T-helper 17 cell (primary cell): ENCODE data around the gene CFAP99. TPM values are rescaled to one million over a fixed set of nuclear protein-coding genes. Genes with fewer than 3 reads are reported as not detected.
A peak's percentile ranks its signal among the peaks of the same experiment; 100 is the strongest.

ENCODE experiments used
- ATAC-seq: fragments of 150-1000 bp; cut with Tn5 transposase; 2 replicates; pipeline ENCODE4 v1.10.0; 2021; ENCODE audit warnings: mild to moderate bottlenecking, moderate library complexity
- DNase-seq, 3 donors: peaks; one replicate each; pipeline versions ENCODE4 v3.0.0 to v3.0.0-alpha.2; 2020 to 2021
- H3K9me3 ChIP-seq: one replicate; pipeline ENCODE4 v1.7.0; 2013; ENCODE audit warnings: low read length, mild to moderate bottlenecking; ENCODE audit not compliant: control insufficient read depth, poor library complexity, severe bottlenecking
- H3K27ac Mint-ChIP-seq: one replicate; pipeline ENCODE4 v1.8.0; 2022; ENCODE audit warnings: mild to moderate bottlenecking, moderate library complexity, mixed read lengths
- H3K27me3 Mint-ChIP-seq: one replicate; pipeline ENCODE4 v1.8.0; 2022; ENCODE audit warnings: mixed read lengths
- H3K36me3 Mint-ChIP-seq: one replicate; pipeline ENCODE4 v1.8.0; 2022; ENCODE audit warnings: low read depth, mixed read lengths
- H3K4me1 Mint-ChIP-seq: one replicate; pipeline ENCODE4 v1.8.0; 2022; ENCODE audit warnings: mild to moderate bottlenecking, mixed read lengths
- H3K4me3 Mint-ChIP-seq: one replicate; pipeline ENCODE4 v1.8.0; 2022; ENCODE audit warnings: mild to moderate bottlenecking, moderate library complexity, mixed read lengths
- total RNA-seq, 4 donors: library from RNA in 2 of 4; stranded (reverse) in 2 of 4; gene quantifications; one replicate each; pipeline ENCODE4 v1.2.3 and lab custom pipeline; 2022 to 2026

Gene CFAP99
- total RNA-seq, 2 donors from 2014 or later: 0.32 to 0.63 TPM

DNA sequence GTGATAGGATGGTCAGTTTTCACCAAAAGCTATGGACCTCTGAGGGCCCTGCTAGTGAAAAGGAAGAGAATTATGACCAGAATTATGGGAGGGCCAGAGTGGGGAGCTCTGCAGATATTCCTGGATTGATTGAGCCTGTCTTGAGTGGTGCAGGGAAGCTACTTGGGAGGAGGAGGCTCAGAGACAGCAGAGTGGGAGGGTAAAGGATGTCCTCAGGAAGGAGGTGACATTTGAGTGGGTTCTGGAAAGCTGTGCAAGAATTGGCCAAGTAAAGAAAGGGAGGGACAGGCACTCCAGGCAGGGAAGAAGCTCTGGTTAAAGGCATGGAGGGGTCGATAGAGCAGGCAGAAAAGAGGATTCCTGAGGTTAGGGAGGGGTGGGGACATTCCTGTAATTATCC lies 74.2 kb downstream of the CFAP99 start:
- H3K4me3 Mint-ChIP-seq: peak overlapping the region; percentile 58
- DNase-seq (no peak), ATAC-seq (no peak)
- no peaks in the 10 kb centered on the region for H3K27me3 Mint-ChIP-seq
- H3K27ac Mint-ChIP-seq: no peak overlapping the region
- H3K36me3 Mint-ChIP-seq: no peaks in the 10 kb centered on the region
- no peaks in the 10 kb centered on the region for H3K9me3 ChIP-seq
- peaks cover 10% of the 10 kb centered on the region for H3K4me1 Mint-ChIP-seq

DNA sequence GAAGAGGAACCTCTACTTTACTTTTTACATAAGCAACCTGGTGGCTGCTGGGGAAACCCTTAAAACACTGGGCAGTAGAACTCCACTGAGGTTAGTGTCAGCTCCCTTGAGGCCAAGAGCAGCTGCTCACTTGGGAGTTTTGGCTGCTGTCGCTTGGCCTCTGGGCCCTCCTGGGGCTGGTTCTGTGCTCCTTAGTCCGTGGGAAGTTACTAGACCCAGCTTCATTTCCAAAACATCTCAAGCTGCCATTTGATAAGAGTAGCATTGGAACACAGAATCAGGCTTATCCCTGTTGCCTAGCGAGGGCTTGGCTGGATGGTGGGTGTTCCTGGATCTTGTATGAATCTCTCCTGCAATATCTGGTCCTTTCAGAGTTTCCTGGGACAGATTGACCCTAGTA lies 76.2 kb downstream of the CFAP99 start:
- H3K36me3 Mint-ChIP-seq: no peaks in the 10 kb centered on the region
- peak overlapping the region; percentile 54 for H3K27ac Mint-ChIP-seq
- DNase-seq (no peak), ATAC-seq (no peak)
- no peaks in the 10 kb centered on the region for H3K27me3 Mint-ChIP-seq
- H3K4me1 Mint-ChIP-seq: peaks cover 5% of the 10 kb centered on the region
- H3K4me3 Mint-ChIP-seq: no peak overlapping the region
- no peaks in the 10 kb centered on the region for H3K9me3 ChIP-seq

DNA sequence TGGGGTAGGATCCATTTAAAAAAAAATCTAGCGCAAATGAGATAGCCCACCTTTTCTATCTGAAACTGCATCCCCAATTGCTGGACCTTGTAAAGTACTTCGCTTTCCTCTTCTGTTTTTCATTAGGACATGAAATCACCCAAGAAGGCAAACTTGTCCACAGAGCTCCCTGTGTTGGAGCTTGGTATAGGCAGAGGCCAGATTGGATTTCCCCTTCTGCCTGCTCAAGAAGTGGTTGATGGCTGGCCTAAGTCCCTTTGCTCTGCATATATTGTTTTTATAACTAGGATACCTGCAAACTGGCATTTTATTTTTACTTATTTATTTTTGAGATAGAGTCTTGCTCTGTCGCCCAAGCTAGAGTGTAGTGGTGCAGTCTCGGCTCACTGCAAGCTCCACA lies 78.6 kb downstream of the CFAP99 start:
- ATAC-seq: no peak
- peaks cover 4% of the 10 kb centered on the region for H3K36me3 Mint-ChIP-seq
- H3K27me3 Mint-ChIP-seq: no peaks in the 10 kb centered on the region

DNA sequence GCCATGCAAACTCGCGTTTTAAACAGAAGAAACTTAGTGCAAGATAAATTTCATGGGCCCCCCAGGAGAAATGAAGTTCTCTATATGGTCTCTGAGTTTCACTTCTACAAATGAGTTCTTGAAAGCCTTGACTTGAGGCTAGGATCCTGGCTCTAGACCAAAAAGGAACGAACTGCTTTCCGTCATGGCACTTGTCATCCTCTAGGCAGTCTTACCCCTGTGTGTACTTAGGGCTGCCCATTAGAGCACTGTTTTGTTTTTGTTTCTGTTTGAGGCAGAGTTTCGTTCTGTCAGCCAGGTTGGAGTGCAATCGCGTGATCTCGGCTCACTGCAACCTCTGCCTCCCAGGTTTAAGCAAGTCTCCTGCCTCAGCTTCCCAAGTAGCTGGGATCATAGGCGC lies 79.2 kb downstream of the CFAP99 start:
- ATAC-seq (peak; percentile 53), DNase-seq (no peak)
- Mint-ChIP-seq H3K36me3 (peaks cover 4% of the 10 kb centered on the region), H3K4me3 (no peak overlapping the region), H3K27ac (no peak overlapping the region), H3K4me1 (peaks cover 7% of the 10 kb centered on the region), H3K27me3 (no peaks in the 10 kb centered on the region)
- no peaks in the 10 kb centered on the region for H3K9me3 ChIP-seq

More for the DNA sequence above, 78.6 kb downstream of the CFAP99 start:
- H3K9me3 ChIP-seq: no peaks in the 10 kb centered on the region
- Mint-ChIP-seq H3K27ac (peak overlapping the region; percentile 21), H3K4me3 (no peak overlapping the region), H3K4me1 (peaks cover 8% of the 10 kb centered on the region)
- DNase-seq: no peak

DNA sequence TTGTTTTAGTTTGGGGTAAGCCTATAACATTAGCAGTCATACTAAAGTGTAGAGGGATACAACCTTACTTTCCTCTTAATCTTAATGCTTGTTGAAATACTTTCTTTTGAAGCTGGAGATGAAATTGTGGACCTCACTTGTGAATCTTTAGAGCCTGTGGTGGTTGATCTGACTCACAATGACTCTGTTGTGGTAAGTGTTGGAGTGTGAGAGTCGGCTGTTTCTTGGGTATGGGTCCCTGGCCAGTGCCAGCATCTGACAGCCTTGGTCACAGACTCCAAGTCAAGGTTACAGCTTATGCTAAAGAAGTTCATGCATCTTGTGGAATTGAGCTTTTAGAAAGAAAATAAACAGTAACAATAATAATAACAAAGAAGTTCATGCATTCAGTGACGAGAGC lies 81.8 kb downstream of the CFAP99 start:
- Mint-ChIP-seq H3K27me3 (no peaks in the 10 kb centered on the region), H3K36me3 (peaks cover 4% of the 10 kb centered on the region), H3K27ac (peak overlapping the region; percentile 27), H3K4me3 (no peak overlapping the region), H3K4me1 (peaks cover 6% of the 10 kb centered on the region)
- ATAC-seq: no peak
- H3K9me3 ChIP-seq: no peaks in the 10 kb centered on the region
- DNase-seq: no peak

DNA sequence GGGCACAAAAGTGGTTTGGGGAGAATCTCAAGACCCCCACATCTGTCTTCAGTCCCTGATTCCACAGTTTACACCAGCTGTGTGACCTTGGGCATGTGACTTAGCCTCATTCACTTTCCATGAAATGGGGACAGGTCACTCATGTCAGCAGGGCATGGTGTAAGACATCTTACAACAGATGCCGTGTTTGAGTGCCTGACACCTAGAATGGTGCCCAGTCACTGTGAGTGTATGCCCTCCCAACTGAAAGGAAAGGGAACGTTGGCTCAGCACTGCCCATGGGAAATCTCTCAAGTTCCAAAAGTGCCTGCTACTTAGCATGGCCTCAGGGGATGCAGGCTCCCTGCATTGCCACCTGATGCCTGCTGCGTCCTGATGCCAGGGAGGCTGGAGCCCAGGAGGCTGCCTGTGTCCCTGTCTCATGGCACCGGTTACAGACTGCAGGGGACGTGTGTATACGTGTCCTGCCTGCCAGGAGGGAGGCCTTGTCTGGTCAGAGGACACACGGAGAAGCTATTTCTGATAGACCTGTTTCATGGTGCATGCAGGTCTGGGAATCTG lies 82.4 kb downstream of the CFAP99 start:
- no peak overlapping the region for H3K4me3 Mint-ChIP-seq
- DNase-seq: no peak
- no peaks in the 10 kb centered on the region for H3K27me3 Mint-ChIP-seq
- no peaks in the 10 kb centered on the region for H3K9me3 ChIP-seq
- H3K4me1 Mint-ChIP-seq: peaks cover 6% of the 10 kb centered on the region
- no peak for ATAC-seq
- peaks cover 4% of the 10 kb centered on the region for H3K36me3 Mint-ChIP-seq
- peak overlapping the region; percentile 9 for H3K27ac Mint-ChIP-seq

DNA sequence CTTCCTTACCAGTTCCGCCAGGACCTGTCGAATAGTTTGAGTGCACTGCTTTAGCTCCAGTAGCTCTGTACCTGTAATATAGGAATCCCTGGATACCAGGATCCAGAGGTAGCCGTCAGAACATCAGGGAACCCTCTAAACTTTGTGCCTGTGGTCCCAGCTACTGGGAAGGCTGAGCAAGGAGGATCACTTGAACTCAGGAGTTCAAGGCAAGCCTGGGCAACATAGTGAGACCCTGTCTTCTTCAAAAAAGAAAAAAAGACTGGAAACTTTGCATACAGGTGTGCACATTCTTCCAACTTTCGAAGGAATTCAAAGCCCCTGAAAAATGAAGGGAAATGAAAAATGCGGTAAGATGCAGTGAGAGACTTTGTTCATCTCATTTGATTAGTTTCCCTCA lies 85.1 kb downstream of the CFAP99 start:
- H3K9me3 ChIP-seq: no peaks in the 10 kb centered on the region
- no peak for ATAC-seq
- no peaks in the 10 kb centered on the region for H3K27me3 Mint-ChIP-seq

DNA sequence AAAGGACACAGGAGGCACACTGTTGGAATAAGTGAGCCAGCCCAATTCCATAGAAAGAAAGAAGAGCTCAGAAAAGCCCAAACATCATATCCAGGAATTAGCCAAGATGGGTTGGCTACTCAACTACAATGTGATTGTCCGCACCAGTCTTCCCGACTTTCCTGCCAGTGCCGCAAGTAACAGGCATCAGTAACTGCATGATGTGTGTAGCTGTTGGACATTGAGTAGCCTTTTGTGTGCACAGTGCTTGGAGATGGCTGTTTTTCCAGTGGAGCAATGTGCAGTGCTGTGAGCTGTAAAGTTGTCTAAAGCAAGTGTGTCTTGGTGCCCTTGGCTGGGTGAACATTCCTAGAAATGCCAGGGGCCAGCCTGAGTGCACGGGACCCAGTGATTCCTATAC lies 88.5 kb downstream of the CFAP99 start:
- H3K27ac Mint-ChIP-seq: peak overlapping the region; percentile 78
- DNase-seq (no peak), ATAC-seq (no peak)
- peak overlapping the region; percentile 28 for H3K4me3 Mint-ChIP-seq
- H3K9me3 ChIP-seq: no peaks in the 10 kb centered on the region
- no peaks in the 10 kb centered on the region for H3K27me3 Mint-ChIP-seq
- H3K4me1 Mint-ChIP-seq: peaks cover 14% of the 10 kb centered on the region
- peaks cover 2% of the 10 kb centered on the region for H3K36me3 Mint-ChIP-seq

More for the DNA sequence above, 85.1 kb downstream of the CFAP99 start:
- H3K4me1 Mint-ChIP-seq: peaks cover 11% of the 10 kb centered on the region
- no peak overlapping the region for H3K4me3 Mint-ChIP-seq
- H3K36me3 Mint-ChIP-seq: peaks cover 4% of the 10 kb centered on the region
- DNase-seq: no peak
- peak overlapping the region; percentile 14 for H3K27ac Mint-ChIP-seq

DNA sequence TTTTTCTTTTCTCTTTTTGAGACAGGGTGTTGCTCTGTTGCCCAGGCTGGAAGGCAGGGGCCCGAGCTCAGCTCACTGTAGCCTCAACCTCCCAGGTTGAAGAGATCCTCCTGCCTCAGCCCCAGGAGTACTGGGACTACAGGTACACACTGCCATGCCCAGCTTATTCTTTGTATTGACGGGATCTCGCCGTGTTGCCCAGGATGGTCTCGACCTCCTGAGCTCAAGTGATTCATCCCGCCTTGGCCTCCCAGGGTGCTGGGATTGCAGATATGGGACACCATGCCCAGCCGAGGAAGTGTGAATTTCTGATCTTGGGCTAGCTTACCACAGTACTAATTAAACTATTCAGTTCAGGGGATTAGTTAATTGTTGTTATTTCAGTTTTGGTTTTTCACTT lies 89.1 kb downstream of the CFAP99 start:
- Mint-ChIP-seq H3K27me3 (no peaks in the 10 kb centered on the region), H3K4me3 (no peak overlapping the region), H3K4me1 (peaks cover 14% of the 10 kb centered on the region), H3K27ac (no peak overlapping the region), H3K36me3 (peaks cover 2% of the 10 kb centered on the region)
- ATAC-seq (no peak), DNase-seq (no peak)
- no peaks in the 10 kb centered on the region for H3K9me3 ChIP-seq

DNA sequence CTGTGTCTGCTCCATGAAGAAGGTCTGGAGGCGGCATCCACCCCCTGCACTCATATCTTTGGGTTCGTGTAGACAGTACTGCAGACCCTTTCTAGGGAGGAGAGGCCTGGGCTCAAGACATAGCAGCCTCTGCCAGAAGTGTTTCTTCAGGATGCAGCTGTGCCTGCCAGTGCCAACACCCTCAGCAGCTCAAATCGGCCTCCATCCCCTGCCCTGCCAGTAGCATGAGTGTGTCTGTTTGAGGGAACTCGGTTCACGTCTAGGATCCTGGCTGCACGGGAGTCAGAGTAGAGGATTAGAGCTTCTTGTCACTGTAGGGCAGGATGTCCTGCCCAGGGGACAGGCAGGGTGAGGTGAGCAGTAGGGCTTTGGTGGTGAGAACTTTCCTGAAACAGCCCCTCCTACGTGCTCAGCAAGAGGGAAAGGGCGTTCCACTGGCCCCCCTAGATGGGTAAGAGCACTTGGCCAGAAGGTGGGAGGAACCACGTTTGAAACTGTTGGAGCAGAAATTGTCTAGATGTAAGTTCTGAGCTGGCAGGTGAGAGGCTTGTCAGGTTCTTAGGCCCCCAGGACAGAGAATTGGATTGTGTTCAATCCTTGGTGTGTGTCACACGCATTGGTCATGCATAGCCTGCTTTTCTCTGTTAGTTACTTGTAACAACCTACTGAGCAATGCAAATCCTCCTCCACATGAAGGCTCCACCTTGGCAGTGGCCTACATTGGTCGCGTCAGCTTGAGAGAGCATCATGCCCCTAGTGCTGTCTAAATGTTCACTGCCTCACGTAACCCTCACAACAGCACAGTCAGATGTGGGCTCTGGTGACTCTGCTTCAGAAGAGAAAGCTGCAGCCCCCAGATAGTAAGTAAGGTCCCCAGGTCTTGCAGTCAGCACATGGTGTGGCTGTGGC lies 91.8 kb downstream of the CFAP99 start:
- H3K27me3 Mint-ChIP-seq: no peaks in the 10 kb centered on the region
- DNase-seq (no peak), ATAC-seq (no peak)
- peaks cover 5% of the 10 kb centered on the region for H3K36me3 Mint-ChIP-seq
- H3K27ac Mint-ChIP-seq: peak overlapping the region; percentile 11
- peaks cover 12% of the 10 kb centered on the region for H3K4me1 Mint-ChIP-seq
- H3K4me3 Mint-ChIP-seq: no peak overlapping the region
- H3K9me3 ChIP-seq: no peaks in the 10 kb centered on the region

DNA sequence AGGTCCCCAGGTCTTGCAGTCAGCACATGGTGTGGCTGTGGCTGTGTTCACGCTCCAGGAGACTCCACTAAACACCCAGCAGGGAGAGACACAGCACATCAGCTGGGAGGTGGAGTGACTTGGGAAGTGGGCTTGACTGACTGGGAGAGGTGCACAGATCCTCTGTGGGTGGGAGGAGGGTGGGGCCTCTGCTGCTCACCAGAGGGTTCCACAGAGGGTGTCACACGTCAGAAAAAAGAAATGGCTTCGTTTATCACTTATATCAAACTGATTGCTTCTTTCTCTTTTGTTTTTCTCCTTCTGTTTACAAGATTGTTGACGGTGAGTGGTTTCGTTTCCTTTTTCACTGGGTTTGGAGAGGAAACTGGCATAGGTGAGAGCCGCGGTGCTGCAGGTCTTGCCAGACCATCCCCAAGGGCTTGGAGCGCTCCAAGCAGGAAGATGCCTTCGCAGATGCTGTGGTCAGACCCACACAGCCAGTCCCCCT lies 92.9 kb downstream of the CFAP99 start:
- peaks cover 10% of the 10 kb centered on the region for H3K4me1 Mint-ChIP-seq
- H3K27me3 Mint-ChIP-seq: no peaks in the 10 kb centered on the region
- peak overlapping the region; percentile 87 for H3K27ac Mint-ChIP-seq
- DNase-seq (no peak), ATAC-seq (peak; percentile 23)
- H3K9me3 ChIP-seq: no peaks in the 10 kb centered on the region
- no peak overlapping the region for H3K4me3 Mint-ChIP-seq
- peaks cover 5% of the 10 kb centered on the region for H3K36me3 Mint-ChIP-seq
